MCF 10A (cell line): ENCODE results near the gene C1orf35. TPM values are rescaled to one million over a fixed set of nuclear protein-coding genes. Genes with fewer than 3 reads are reported as not detected.

Experiments used
- BruUV-seq: library from RNA; stranded (reverse); fragments of 400-500 nt; replicated peaks from 2 replicates; lab custom pipeline; 2021; lab: Mats Ljungman, UMichigan
- CTCF ChIA-PET: fragments of 300-600 bp; sonication (Branson Sonifier 250); formaldehyde crosslinking; extraction: SDS; loops from one replicate; lab custom pipeline; 2021; ENCODE audit warnings: antibody characterized with exemption, inconsistent platforms; lab: Yijun Ruan, JAX
- POLR2A ChIA-PET: fragments of 300-600, 350-650 bp; sonication (Branson Sonifier 250); formaldehyde crosslinking; extraction: SDS; loops from one replicate; lab custom pipeline; 2020; ENCODE audit warnings: antibody characterized with exemption, inconsistent platforms; lab: Yijun Ruan, JAX
- DNase-seq: peaks from one replicate; pipeline ENCODE4 v3.0.0-alpha.2; 2018; ENCODE audit not compliant: unreplicated experiment
- H3K27ac Mint-ChIP-seq: one replicate; pipeline ENCODE4 v1.8.0; 2022; ENCODE audit warnings: mild to moderate bottlenecking, low read depth, mixed read lengths; ENCODE audit not compliant: unreplicated experiment
- H3K27me3 Mint-ChIP-seq: one replicate; pipeline ENCODE4 v1.8.0; 2022; ENCODE audit warnings: mixed read lengths; ENCODE audit not compliant: insufficient read depth, unreplicated experiment
- H3K36me3 Mint-ChIP-seq: one replicate; pipeline ENCODE4 v1.8.0; 2022; ENCODE audit warnings: mild to moderate bottlenecking, moderate library complexity, mixed read lengths; ENCODE audit not compliant: insufficient read depth, unreplicated experiment
- H3K4me1 Mint-ChIP-seq: one replicate; pipeline ENCODE4 v1.8.0; 2022; ENCODE audit warnings: mixed read lengths; ENCODE audit not compliant: insufficient read depth, unreplicated experiment
- H3K4me3 Mint-ChIP-seq: one replicate; pipeline ENCODE4 v1.8.0; 2022; ENCODE audit warnings: mild to moderate bottlenecking, moderate library complexity, mixed read lengths; ENCODE audit not compliant: unreplicated experiment
- H3K9me3 Mint-ChIP-seq: one replicate; pipeline ENCODE4 v1.8.0; 2022; ENCODE audit warnings: mixed read lengths; ENCODE audit not compliant: unreplicated experiment
- CTCF ChIP-seq: fragments of 200-600 bp; IDR thresholded peaks from one replicate; pipeline ENCODE4 v1.8.0; 2022; ENCODE audit warnings: antibody characterized with exemption, mild to moderate bottlenecking; ENCODE audit not compliant: unreplicated experiment
- intact Hi-C: fragments of 100-400 bp; cut with micrococcal nuclease; formaldehyde crosslinking; loops from 2 replicates; pipeline ENCODE4 v1.14.1; 2022
- total RNA-seq: library from RNA; stranded (reverse); gene quantifications from 2 replicates; pipeline ENCODE4 v1.2.3, GENCODE V29; 2022

The C1orf35 gene
- total RNA-seq, 1 experiment from 2014 or later: 49.2 TPM

- H3K4me1 Mint-ChIP-seq: peaks cover 8% of the 10 kb centered on the region
- CTCF ChIA-PET: interaction anchor here (0.5 to 3.9 kb wide), 16 partner anchors 9 to 1441 kb away, joined by 3 to 26 read pairs (median 6); partner anchors contain the start of gene IBA57
- BruUV-seq: no TSS peak
- no peaks in the 10 kb centered on the region for H3K9me3 Mint-ChIP-seq
- peak overlapping the region; percentile 92 for H3K27ac Mint-ChIP-seq
- POLR2A ChIA-PET: interaction anchor here (0.5 to 10.8 kb wide), 20 partner anchors 11 to 1508 kb away, joined by 3 to 128 read pairs (median 6); partner anchors contain the start of genes ARF1, GUK1 and IBA57
- no peak for TF ChIP-seq CTCF
- DNase-seq: no peak
- H3K27me3 Mint-ChIP-seq: no peaks in the 10 kb centered on the region
- peak overlapping the region; percentile 95 for H3K4me3 Mint-ChIP-seq
- H3K36me3 Mint-ChIP-seq: peaks cover 19% of the 10 kb centered on the region
- intact Hi-C loops: loop anchor here (1.0 to 10.0 kb wide), 3 partner anchors 30 to 625 kb away; partner anchors contain the start of gene GUK1
Measured at GRCh38 chr1:228109962-228110488, 6.9 kb upstream of the C1orf35 start.

- Mint-ChIP-seq H3K4me1 (peaks cover 12% of the 10 kb centered on the region), H3K27ac (peak within 1 kb of the TSS; percentile 92), H3K36me3 (peaks cover 21% of the 10 kb centered on the region), H3K27me3 (no peaks in the 10 kb centered on the region), H3K9me3 (no peaks in the 10 kb centered on the region), H3K4me3 (peak within 1 kb of the TSS; percentile 95)
- peak; percentile 99 for DNase-seq
- intact Hi-C loops: loop anchor here (1.0 to 10.0 kb wide), 3 partner anchors 31 to 625 kb away; partner anchors contain the start of gene GUK1
- CTCF ChIA-PET: interaction anchor here (0.5 to 3.9 kb wide), 18 partner anchors 10 to 1442 kb away, joined by 3 to 26 read pairs (median 5); partner anchors contain the start of gene IBA57
- BruUV-seq: no TSS peak
- no peak for TF ChIP-seq CTCF
- POLR2A ChIA-PET: interaction anchor here (0.5 to 10.8 kb wide), 29 partner anchors 11 to 1507 kb away, joined by 3 to 128 read pairs (median 5); partner anchors contain the start of genes ARF1, GUK1, IBA57 and JMJD4
Measured at GRCh38 chr1:228109073-228109961, 6.2 kb upstream of the C1orf35 start, which contains the start of gene MRPL55. TSS of gene MRPL55 (minus strand) at chr1:228109299. CDS start at chr1:228108260, 1,039 bp downstream.

DNA sequence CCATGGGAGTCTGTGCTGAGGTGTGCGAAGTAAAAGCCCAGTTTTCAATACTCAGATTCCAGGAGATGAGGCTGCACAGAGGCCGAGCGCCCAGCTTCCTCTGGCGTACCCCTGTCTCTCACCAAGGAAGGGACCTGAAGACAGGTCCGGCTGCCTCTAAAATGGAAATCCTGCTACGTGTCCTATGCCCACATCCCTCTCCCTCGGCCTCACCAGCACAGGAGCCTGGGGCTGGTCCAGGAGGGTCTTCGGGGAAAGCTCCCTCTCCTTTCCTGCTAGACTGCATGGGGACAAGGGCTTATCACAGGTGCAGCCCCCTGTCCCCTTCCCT lies 5.6 kb upstream of the C1orf35 start:
- Mint-ChIP-seq H3K36me3 (peaks cover 21% of the 10 kb centered on the region), H3K27me3 (no peaks in the 10 kb centered on the region), H3K27ac (peak overlapping the region; percentile 92), H3K4me3 (peak overlapping the region; percentile 95), H3K9me3 (no peaks in the 10 kb centered on the region), H3K4me1 (peaks cover 15% of the 10 kb centered on the region)
- no peak for DNase-seq
- POLR2A ChIA-PET: interaction anchor here (0.6 to 10.8 kb wide), 17 partner anchors 13 to 490 kb away, joined by 3 to 128 read pairs (median 6); partner anchors contain the start of genes ARF1, GUK1 and IBA57
- no peak for TF ChIP-seq CTCF
- CTCF ChIA-PET: interaction anchor here (0.8 to 3.9 kb wide), 7 partner anchors 16 to 110 kb away, joined by 3 to 26 read pairs (median 6); no protein-coding TSS in a partner anchor
- intact Hi-C loops: loop anchor here (1.0 to 10.0 kb wide), 3 partner anchors 32 to 624 kb away; partner anchors contain the start of gene GUK1
- no TSS peak for BruUV-seq
